HG02852 (cell line): ENCODE results near the gene PCA3.

Source experiments
- ATAC-seq: cut with Tn5 transposase; IDR thresholded peaks from one replicate; pipeline ENCODE4 v1.9.1; 2021; ENCODE audit warnings: mild to moderate bottlenecking, moderate library complexity; ENCODE audit not compliant: unreplicated experiment

Gene PCA3

GRCh38 chr9:76756268-76756640 is 8.0 kb upstream of the PCA3 start:
- peak; percentile 13 for ATAC-seq

- peak; percentile 48 for ATAC-seq
Measured at GRCh38 chr9:76756941-76757673, 7.1 kb upstream of the PCA3 start.

GRCh38 chr9:76758476-76758875 is 5.8 kb upstream of the PCA3 start:
- ATAC-seq = no peak

- ATAC-seq = no peak
Measured at GRCh38 chr9:76759732-76760131, 4.5 kb upstream of the PCA3 start.

- no peak for ATAC-seq
Measured at GRCh38 chr9:76761448-76761847, 2.8 kb upstream of the PCA3 start.

GRCh38 chr9:76766126-76766525 is 1.9 kb downstream of the PCA3 start:
- ATAC-seq = no peak

GRCh38 chr9:76772686-76773445 is 8.6 kb downstream of the PCA3 start:
- ATAC-seq = no peak

GRCh38 chr9:76784881-76785280 is 20.6 kb downstream of the PCA3 start:
- ATAC-seq = no peak

GRCh38 chr9:76785501-76785900 is 21.3 kb downstream of the PCA3 start:
- no peak for ATAC-seq

GRCh38 chr9:76787677-76788076 is 23.4 kb downstream of the PCA3 start:
- ATAC-seq = no peak

- ATAC-seq = no peak
Measured at GRCh38 chr9:76789840-76790239, 25.6 kb downstream of the PCA3 start.

- no peak for ATAC-seq
Measured at GRCh38 chr9:76793784-76794431, 29.7 kb downstream of the PCA3 start.

GRCh38 chr9:76796296-76796695 is 32.1 kb downstream of the PCA3 start:
- ATAC-seq = no peak

GRCh38 chr9:76798527-76798926 is 34.3 kb downstream of the PCA3 start:
- no peak for ATAC-seq

GRCh38 chr9:76799473-76799872 is 35.2 kb downstream of the PCA3 start:
- ATAC-seq = no peak

- ATAC-seq = no peak
Measured at GRCh38 chr9:76800901-76801300, 36.7 kb downstream of the PCA3 start.

GRCh38 chr9:76803083-76803482 is 38.8 kb downstream of the PCA3 start:
- ATAC-seq = no peak

- no peak for ATAC-seq
Measured at GRCh38 chr9:76803762-76804161, 39.5 kb downstream of the PCA3 start.

- no peak for ATAC-seq
Measured at GRCh38 chr9:76808636-76809035, 44.4 kb downstream of the PCA3 start.

GRCh38 chr9:76810377-76810957 is 46.2 kb downstream of the PCA3 start:
- ATAC-seq = peak; percentile 89

GRCh38 chr9:76812591-76812990 is 48.4 kb downstream of the PCA3 start:
- ATAC-seq = no peak

- ATAC-seq = no peak
Measured at GRCh38 chr9:76817489-76817888, 53.3 kb downstream of the PCA3 start.
